WTC11 (cell line): ENCODE results near the gene DCAF5. TPM values are rescaled to one million over a fixed set of nuclear protein-coding genes. Genes with fewer than 3 reads are reported as not detected.

Experiments
- ATAC-seq: fragments of 200-7000 bp; cut with Tn5 transposase; 2 replicates; pipeline ENCODE4 v1.10.0; 2021; ENCODE audit warnings: mild to moderate bottlenecking, moderate library complexity
- CTCF ChIA-PET: fragments of 300-600 bp; sonication (Branson Sonifier 250); formaldehyde crosslinking; loops from one replicate; lab custom pipeline; 2021; ENCODE audit warnings: antibody characterized with exemption; lab: Charles Lee
- POLR2A ChIA-PET: fragments of 350-600 bp; sonication (Branson Sonifier 250); formaldehyde crosslinking; loops from one replicate; lab custom pipeline; 2021; ENCODE audit warnings: antibody characterized with exemption; lab: Charles Lee
- DNase-seq: peaks from one replicate; pipeline ENCODE4 v3.0.0; 2021; ENCODE audit warnings: low spot score
- H3K27ac Mint-ChIP-seq: 2 replicates; pipeline ENCODE4 v1.8.0; 2021; ENCODE audit warnings: mixed read lengths
- H3K27me3 Mint-ChIP-seq: 2 replicates; pipeline ENCODE4 v1.8.0; 2021; ENCODE audit warnings: low read depth, mild to moderate bottlenecking, moderate library complexity, mixed read lengths
- H3K36me3 Mint-ChIP-seq: 2 replicates; pipeline ENCODE4 v1.8.0; 2021; ENCODE audit warnings: mixed read lengths
- H3K4me1 Mint-ChIP-seq: 2 replicates; pipeline ENCODE4 v1.8.0; 2022; ENCODE audit warnings: mixed read lengths
- H3K4me3 Mint-ChIP-seq: 2 replicates; pipeline ENCODE4 v1.8.0; 2021; ENCODE audit warnings: mild to moderate bottlenecking, moderate library complexity, mixed read lengths
- H3K9me3 Mint-ChIP-seq: 2 replicates; pipeline ENCODE4 v1.8.0; 2021; ENCODE audit warnings: mixed read lengths
- CREM ChIP-seq: sonication (generic); formaldehyde crosslinking; IDR thresholded peaks from 2 replicates; pipeline ENCODE4 v1.8.1; 2022; ENCODE audit warnings: mild to moderate bottlenecking, missing genetic modification reagents, moderate library complexity
- JAZF1 ChIP-seq: fragments of 250-450 bp; sonication (Bioruptor Pico); IDR thresholded peaks from 2 replicates; pipeline ENCODE4 v1.9.0; 2021; ENCODE audit warnings: moderate library complexity, mild to moderate bottlenecking, inconsistent platforms
- NFE2L1 ChIP-seq: sonication (generic); formaldehyde crosslinking; IDR thresholded peaks from 2 replicates; pipeline ENCODE4 v1.8.1; 2023; ENCODE audit warnings: missing genetic modification reagents
- NFYB ChIP-seq: sonication (generic); formaldehyde crosslinking; conservative IDR thresholded peaks from 2 replicates; pipeline ENCODE4 v1.8.0; 2022; ENCODE audit warnings: low read depth, missing genetic modification reagents
- NR3C1 ChIP-seq: sonication (generic); formaldehyde crosslinking; conservative IDR thresholded peaks from 2 replicates; pipeline ENCODE4 v1.8.1; 2023; ENCODE audit warnings: low read depth, mild to moderate bottlenecking, missing genetic modification reagents
- RORB ChIP-seq: fragments of 250-450 bp; sonication (Bioruptor Pico); IDR thresholded peaks from 2 replicates; pipeline ENCODE4 v1.9.0; 2021; ENCODE audit warnings: mild to moderate bottlenecking
- SMAD3 ChIP-seq: sonication (generic); formaldehyde crosslinking; IDR thresholded peaks from 2 replicates; pipeline ENCODE4 v1.8.0; 2022; ENCODE audit warnings: missing genetic modification reagents, mild to moderate bottlenecking, borderline replicate concordance
- ZNF219 ChIP-seq: sonication (generic); formaldehyde crosslinking; IDR thresholded peaks from 2 replicates; pipeline ENCODE4 v1.8.0; 2023; ENCODE audit warnings: missing genetic modification reagents, mild to moderate bottlenecking, borderline replicate concordance
- ZNF396 ChIP-seq: fragments of 250-450 bp; sonication (Bioruptor Pico); IDR thresholded peaks from 2 replicates; pipeline ENCODE4 v1.8.0; 2021; ENCODE audit warnings: mild to moderate bottlenecking, moderate library complexity, borderline replicate concordance
- total RNA-seq: library from RNA; stranded (reverse); gene quantifications from 3 replicates; pipeline ENCODE4 v1.2.3, GENCODE V29; 2021
- TF ChIP-seq, protein P1 (sequence below): sonication (generic); formaldehyde crosslinking; IDR thresholded peaks from 2 replicates; pipeline ENCODE4 v1.8.0; 2023; ENCODE audit warnings: mild to moderate bottlenecking, missing genetic modification reagents
- TF ChIP-seq, protein P2 (sequence below): sonication (generic); formaldehyde crosslinking; IDR thresholded peaks from 2 replicates; pipeline ENCODE4 v1.8.1; 2022; ENCODE audit warnings: low read depth, mild to moderate bottlenecking, moderate library complexity, missing genetic modification reagents, borderline replicate concordance
- TF ChIP-seq, protein P3 (sequence below): sonication (generic); formaldehyde crosslinking; conservative IDR thresholded peaks from 2 replicates; pipeline ENCODE4 v1.8.1; 2023; ENCODE audit warnings: mild to moderate bottlenecking, low read depth, missing genetic modification reagents, moderate library complexity
- TF ChIP-seq, protein P4 (sequence below): sonication (generic); formaldehyde crosslinking; IDR thresholded peaks from 2 replicates; pipeline ENCODE4 v1.8.0; 2023; ENCODE audit warnings: missing genetic modification reagents, mild to moderate bottlenecking, borderline replicate concordance

DCAF5 gene
- total RNA-seq, 1 experiment from 2014 or later = 30.3 TPM

DNA sequence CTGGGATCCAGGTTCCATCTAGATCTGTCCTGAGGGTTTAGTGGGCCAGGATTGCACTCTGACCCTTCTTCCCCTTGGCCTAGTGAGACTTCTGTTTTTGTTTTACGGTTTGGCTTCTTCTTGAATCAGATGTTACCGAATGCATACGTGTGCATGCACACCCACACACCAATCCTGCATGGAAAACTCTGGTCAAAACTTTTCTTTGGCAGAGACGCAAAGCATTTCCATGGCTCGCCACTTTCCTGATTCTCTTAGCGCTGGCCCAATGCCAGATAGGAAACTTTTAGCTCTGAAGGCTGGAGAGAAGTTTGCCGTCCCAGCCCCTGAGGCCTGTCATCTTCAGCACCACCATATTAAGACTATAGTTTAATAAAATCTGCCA lies 106.5 kb downstream of the DCAF5 start:
- CTCF ChIA-PET = interaction anchor here (0.7 to 1.9 kb wide), 4 partner anchors 10 to 66 kb away, joined by 3 to 7 read pairs (median 6); no protein-coding TSS in a partner anchor
- POLR2A ChIA-PET = no interaction called here

DNA sequence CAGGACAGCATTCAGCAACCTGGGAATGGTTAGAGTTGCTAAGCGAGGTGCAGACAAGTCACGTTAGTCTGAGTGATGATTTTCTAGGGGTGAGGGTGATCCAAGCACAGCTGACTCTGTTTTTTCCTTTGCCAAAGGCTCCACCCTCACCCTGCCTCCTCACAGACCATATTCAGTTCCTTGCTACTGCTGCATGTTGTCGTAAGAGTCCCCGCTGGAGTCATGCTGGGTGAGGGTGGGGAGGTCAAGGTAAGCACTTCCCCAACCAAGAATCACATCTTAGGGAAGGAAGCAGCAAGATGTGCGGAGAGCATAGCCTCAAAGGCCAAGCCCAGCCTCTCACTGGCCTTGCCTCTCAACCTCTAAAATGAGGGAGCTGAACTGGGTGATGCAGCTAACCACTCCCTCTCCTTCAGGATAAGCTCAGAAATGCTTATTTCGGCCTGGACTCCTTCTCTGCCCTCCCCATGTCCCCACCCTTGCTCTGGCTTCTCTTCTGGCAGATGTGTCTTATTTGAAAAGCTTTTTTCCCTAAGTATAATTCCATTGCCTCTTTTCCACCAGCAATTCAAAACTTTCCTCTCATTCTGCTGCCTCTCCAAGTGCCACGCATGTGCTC lies 107.0 kb downstream of the DCAF5 start:
- peaks cover 56% of the 10 kb centered on the region for H3K4me1 Mint-ChIP-seq
- ATAC-seq (peak; percentile 58), DNase-seq (no peak)
- ChIA-PET POLR2A (interaction anchor here (1.3 kb wide), 1 partner anchor 67 kb away, joined by 3 read pairs; the partner anchor contains the start of gene ACTN1), CTCF (interaction anchor here (0.7 to 1.9 kb wide), 5 partner anchors 10 to 183 kb away, joined by 3 to 7 read pairs (median 5); no protein-coding TSS in a partner anchor)
- TF ChIP-seq, protein P1, sequence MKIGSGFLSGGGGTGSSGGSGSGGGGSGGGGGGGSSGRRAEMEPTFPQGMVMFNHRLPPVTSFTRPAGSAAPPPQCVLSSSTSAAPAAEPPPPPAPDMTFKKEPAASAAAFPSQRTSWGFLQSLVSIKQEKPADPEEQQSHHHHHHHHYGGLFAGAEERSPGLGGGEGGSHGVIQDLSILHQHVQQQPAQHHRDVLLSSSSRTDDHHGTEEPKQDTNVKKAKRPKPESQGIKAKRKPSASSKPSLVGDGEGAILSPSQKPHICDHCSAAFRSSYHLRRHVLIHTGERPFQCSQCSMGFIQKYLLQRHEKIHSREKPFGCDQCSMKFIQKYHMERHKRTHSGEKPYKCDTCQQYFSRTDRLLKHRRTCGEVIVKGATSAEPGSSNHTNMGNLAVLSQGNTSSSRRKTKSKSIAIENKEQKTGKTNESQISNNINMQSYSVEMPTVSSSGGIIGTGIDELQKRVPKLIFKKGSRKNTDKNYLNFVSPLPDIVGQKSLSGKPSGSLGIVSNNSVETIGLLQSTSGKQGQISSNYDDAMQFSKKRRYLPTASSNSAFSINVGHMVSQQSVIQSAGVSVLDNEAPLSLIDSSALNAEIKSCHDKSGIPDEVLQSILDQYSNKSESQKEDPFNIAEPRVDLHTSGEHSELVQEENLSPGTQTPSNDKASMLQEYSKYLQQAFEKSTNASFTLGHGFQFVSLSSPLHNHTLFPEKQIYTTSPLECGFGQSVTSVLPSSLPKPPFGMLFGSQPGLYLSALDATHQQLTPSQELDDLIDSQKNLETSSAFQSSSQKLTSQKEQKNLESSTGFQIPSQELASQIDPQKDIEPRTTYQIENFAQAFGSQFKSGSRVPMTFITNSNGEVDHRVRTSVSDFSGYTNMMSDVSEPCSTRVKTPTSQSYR = no peak
- TF ChIP-seq, protein P2, sequence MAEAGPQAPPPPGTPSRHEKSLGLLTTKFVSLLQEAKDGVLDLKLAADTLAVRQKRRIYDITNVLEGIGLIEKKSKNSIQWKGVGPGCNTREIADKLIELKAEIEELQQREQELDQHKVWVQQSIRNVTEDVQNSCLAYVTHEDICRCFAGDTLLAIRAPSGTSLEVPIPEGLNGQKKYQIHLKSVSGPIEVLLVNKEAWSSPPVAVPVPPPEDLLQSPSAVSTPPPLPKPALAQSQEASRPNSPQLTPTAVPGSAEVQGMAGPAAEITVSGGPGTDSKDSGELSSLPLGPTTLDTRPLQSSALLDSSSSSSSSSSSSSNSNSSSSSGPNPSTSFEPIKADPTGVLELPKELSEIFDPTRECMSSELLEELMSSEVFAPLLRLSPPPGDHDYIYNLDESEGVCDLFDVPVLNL (CRISPR knock-in tag) = no peak
- TF ChIP-seq, protein P3, sequence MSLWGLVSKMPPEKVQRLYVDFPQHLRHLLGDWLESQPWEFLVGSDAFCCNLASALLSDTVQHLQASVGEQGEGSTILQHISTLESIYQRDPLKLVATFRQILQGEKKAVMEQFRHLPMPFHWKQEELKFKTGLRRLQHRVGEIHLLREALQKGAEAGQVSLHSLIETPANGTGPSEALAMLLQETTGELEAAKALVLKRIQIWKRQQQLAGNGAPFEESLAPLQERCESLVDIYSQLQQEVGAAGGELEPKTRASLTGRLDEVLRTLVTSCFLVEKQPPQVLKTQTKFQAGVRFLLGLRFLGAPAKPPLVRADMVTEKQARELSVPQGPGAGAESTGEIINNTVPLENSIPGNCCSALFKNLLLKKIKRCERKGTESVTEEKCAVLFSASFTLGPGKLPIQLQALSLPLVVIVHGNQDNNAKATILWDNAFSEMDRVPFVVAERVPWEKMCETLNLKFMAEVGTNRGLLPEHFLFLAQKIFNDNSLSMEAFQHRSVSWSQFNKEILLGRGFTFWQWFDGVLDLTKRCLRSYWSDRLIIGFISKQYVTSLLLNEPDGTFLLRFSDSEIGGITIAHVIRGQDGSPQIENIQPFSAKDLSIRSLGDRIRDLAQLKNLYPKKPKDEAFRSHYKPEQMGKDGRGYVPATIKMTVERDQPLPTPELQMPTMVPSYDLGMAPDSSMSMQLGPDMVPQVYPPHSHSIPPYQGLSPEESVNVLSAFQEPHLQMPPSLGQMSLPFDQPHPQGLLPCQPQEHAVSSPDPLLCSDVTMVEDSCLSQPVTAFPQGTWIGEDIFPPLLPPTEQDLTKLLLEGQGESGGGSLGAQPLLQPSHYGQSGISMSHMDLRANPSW (CRISPR knock-in tag) = no peak
- H3K27me3 Mint-ChIP-seq = no peaks in the 10 kb centered on the region
- H3K27ac Mint-ChIP-seq = peak overlapping the region; percentile 23
- H3K4me3 Mint-ChIP-seq = no peak overlapping the region; the same call in 1 of the 2 replicates
- no peaks in the 10 kb centered on the region for H3K9me3 Mint-ChIP-seq
- H3K36me3 Mint-ChIP-seq = no peaks in the 10 kb centered on the region

More for the DNA sequence above, 106.5 kb downstream of the DCAF5 start:
- ATAC-seq (no peak), DNase-seq (no peak)
- Mint-ChIP-seq H3K27ac (peak overlapping the region; percentile 23), H3K4me1 (peaks cover 61% of the 10 kb centered on the region), H3K9me3 (no peaks in the 10 kb centered on the region), H3K27me3 (no peaks in the 10 kb centered on the region), H3K36me3 (no peaks in the 10 kb centered on the region), H3K4me3 (no peak overlapping the region)
- TF ChIP-seq NFYB (CRISPR knock-in tag) (no peak), ZNF396 (no peak), NR3C1 (no peak), RORB (CRISPR knock-in tag) (no peak), NFE2L1 (no peak), SMAD3 (CRISPR knock-in tag) (no peak), JAZF1 (CRISPR knock-in tag) (no peak), CREM (no peak), ZNF219 (CRISPR knock-in tag) (no peak)
- TF ChIP-seq, protein P4, sequence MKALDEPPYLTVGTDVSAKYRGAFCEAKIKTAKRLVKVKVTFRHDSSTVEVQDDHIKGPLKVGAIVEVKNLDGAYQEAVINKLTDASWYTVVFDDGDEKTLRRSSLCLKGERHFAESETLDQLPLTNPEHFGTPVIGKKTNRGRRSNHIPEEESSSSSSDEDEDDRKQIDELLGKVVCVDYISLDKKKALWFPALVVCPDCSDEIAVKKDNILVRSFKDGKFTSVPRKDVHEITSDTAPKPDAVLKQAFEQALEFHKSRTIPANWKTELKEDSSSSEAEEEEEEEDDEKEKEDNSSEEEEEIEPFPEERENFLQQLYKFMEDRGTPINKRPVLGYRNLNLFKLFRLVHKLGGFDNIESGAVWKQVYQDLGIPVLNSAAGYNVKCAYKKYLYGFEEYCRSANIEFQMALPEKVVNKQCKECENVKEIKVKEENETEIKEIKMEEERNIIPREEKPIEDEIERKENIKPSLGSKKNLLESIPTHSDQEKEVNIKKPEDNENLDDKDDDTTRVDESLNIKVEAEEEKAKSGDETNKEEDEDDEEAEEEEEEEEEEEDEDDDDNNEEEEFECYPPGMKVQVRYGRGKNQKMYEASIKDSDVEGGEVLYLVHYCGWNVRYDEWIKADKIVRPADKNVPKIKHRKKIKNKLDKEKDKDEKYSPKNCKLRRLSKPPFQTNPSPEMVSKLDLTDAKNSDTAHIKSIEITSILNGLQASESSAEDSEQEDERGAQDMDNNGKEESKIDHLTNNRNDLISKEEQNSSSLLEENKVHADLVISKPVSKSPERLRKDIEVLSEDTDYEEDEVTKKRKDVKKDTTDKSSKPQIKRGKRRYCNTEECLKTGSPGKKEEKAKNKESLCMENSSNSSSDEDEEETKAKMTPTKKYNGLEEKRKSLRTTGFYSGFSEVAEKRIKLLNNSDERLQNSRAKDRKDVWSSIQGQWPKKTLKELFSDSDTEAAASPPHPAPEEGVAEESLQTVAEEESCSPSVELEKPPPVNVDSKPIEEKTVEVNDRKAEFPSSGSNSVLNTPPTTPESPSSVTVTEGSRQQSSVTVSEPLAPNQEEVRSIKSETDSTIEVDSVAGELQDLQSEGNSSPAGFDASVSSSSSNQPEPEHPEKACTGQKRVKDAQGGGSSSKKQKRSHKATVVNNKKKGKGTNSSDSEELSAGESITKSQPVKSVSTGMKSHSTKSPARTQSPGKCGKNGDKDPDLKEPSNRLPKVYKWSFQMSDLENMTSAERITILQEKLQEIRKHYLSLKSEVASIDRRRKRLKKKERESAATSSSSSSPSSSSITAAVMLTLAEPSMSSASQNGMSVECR (CRISPR knock-in tag) = no peak
